Loucy (cell line): Measurements from ENCODE around the gene CST4.
"Not testable (repeated sequence)": the region's sequence is repeated elsewhere in the genome, so short reads cannot be mapped to it uniquely, and the experiment has no call there.

Experiments
- H2AFZ ChIP-seq: fragments of 200-600 bp; sonication (generic); 2 replicates; pipeline ENCODE4 v1.6.0; 2016; ENCODE audit warnings: antibody characterized with exemption, mild to moderate bottlenecking, low read length, moderate library complexity
- H3F3A ChIP-seq: fragments of 200-600 bp; 2 replicates; pipeline ENCODE4 v1.6.0; 2016; ENCODE audit warnings: antibody characterized with exemption, low read depth, mild to moderate bottlenecking
- H3K27me3 ChIP-seq: fragments of 200-600 bp; sonication (generic); 2 replicates; pipeline ENCODE4 v1.6.1; 2014; ENCODE audit warnings: low read length, mild to moderate bottlenecking; ENCODE audit not compliant: insufficient read depth, poor library complexity, severe bottlenecking
- H3K36me3 ChIP-seq: fragments of 200-600 bp; sonication (generic); 2 replicates; pipeline ENCODE4 v1.6.1; 2016; ENCODE audit warnings: low read length; ENCODE audit not compliant: insufficient read depth
- H3K4me1 ChIP-seq: fragments of 200-600 bp; sonication (generic); 2 replicates; pipeline ENCODE4 v1.5.1; 2014; ENCODE audit warnings: low read length, mild to moderate bottlenecking; ENCODE audit not compliant: insufficient read depth, poor library complexity, severe bottlenecking
- H3K4me2 ChIP-seq: fragments of 200-600 bp; sonication (generic); 2 replicates; pipeline ENCODE4 v1.6.0; 2014; ENCODE audit warnings: antibody characterized with exemption, low read length, low read depth, mild to moderate bottlenecking; ENCODE audit not compliant: poor library complexity, severe bottlenecking
- H3K4me3 ChIP-seq: fragments of 200-600 bp; sonication (generic); 2 replicates; pipeline ENCODE4 v1.5.1; 2014; ENCODE audit warnings: low read length, mild to moderate bottlenecking, mixed read lengths; ENCODE audit not compliant: poor library complexity, severe bottlenecking
- H3K79me2 ChIP-seq: fragments of 200-600 bp; sonication (generic); 2 replicates; pipeline ENCODE4 v1.6.1; 2014; ENCODE audit warnings: low read length; ENCODE audit not compliant: insufficient read depth
- H3K9ac ChIP-seq: fragments of 200-600 bp; sonication (generic); 2 replicates; pipeline ENCODE4 v1.6.0; 2014; ENCODE audit warnings: mild to moderate bottlenecking, low read depth, low read length, moderate library complexity; ENCODE audit not compliant: poor library complexity, severe bottlenecking
- H3K9me2 ChIP-seq: fragments of 200-600 bp; sonication (generic); replicated peaks from 2 replicates; pipeline ENCODE4 v1.6.1; 2016; ENCODE audit warnings: low read depth, low read length, mixed read lengths
- H3K9me3 ChIP-seq: fragments of 200-600 bp; sonication (generic); 2 replicates; pipeline ENCODE4 v1.6.1; 2014; ENCODE audit warnings: mild to moderate bottlenecking, antibody characterized with exemption, low read length, low read depth; ENCODE audit not compliant: insufficient read depth
- H4K20me1 ChIP-seq: fragments of 200-600 bp; sonication (generic); 2 replicates; pipeline ENCODE4 v1.6.0; 2014; ENCODE audit warnings: antibody characterized with exemption, low read length, mild to moderate bottlenecking; ENCODE audit not compliant: insufficient read depth, poor library complexity, severe bottlenecking
- CTCF ChIP-seq: fragments of 200-600 bp; sonication (generic); conservative IDR thresholded peaks from 2 replicates; pipeline ENCODE4 v1.5.1; 2014; ENCODE audit warnings: mild to moderate bottlenecking, antibody characterized with exemption, low read length
- EZH2phosphoT487 ChIP-seq: fragments of 200-600 bp; IDR thresholded peaks from 2 replicates; pipeline ENCODE4 v1.6.1; 2018; ENCODE audit warnings: antibody characterized with exemption, mild to moderate bottlenecking, moderate library complexity, borderline replicate concordance

Gene CST4

GRCh38 chr20:23711778-23712177 lies 22.9 kb upstream of the CST4 start:
- not testable (repeated sequence) for H3K9ac ChIP-seq, H3K4me1 ChIP-seq, H3K4me3 ChIP-seq, H3K9me2 ChIP-seq, H3K9me3 ChIP-seq, H3K27me3 ChIP-seq, H4K20me1 ChIP-seq, H3K4me2 ChIP-seq, H2AFZ ChIP-seq, H3K79me2 ChIP-seq, H3K36me3 ChIP-seq, H3F3A ChIP-seq

- no peak overlapping the region for H3K4me3 ChIP-seq
- H3K9ac ChIP-seq: no peak overlapping the region
- H3K27me3 ChIP-seq: no peaks in the 10 kb centered on the region
- H3K79me2 ChIP-seq: no peaks in the 10 kb centered on the region
- no peaks in the 10 kb centered on the region for H3K36me3 ChIP-seq
- H3K9me3 ChIP-seq: no peaks in the 10 kb centered on the region
- H3K9me2 ChIP-seq: no peaks in the 10 kb centered on the region
- no peaks in the 10 kb centered on the region for H3K4me1 ChIP-seq
- no peak overlapping the region for H3K4me2 ChIP-seq
- H2AFZ ChIP-seq: no peak overlapping the region
- H3F3A ChIP-seq: no peaks in the 10 kb centered on the region
- H4K20me1 ChIP-seq: no peaks in the 10 kb centered on the region
- TF ChIP-seq EZH2phosphoT487 (no peak), CTCF (no peak)
Measured at GRCh38 chr20:23710771-23711170, 21.9 kb upstream of the CST4 start.

- H3K27me3 ChIP-seq: no peaks in the 10 kb centered on the region
- H2AFZ ChIP-seq: no peak overlapping the region
- H3K4me3 ChIP-seq: no peak overlapping the region
- H3K4me1 ChIP-seq: no peaks in the 10 kb centered on the region
- no peaks in the 10 kb centered on the region for H3K9me3 ChIP-seq
- H3F3A ChIP-seq: no peaks in the 10 kb centered on the region
- no peak overlapping the region for H3K9ac ChIP-seq
- no peaks in the 10 kb centered on the region for H4K20me1 ChIP-seq
- TF ChIP-seq CTCF (no peak), EZH2phosphoT487 (no peak)
- H3K9me2 ChIP-seq: no peaks in the 10 kb centered on the region
- H3K79me2 ChIP-seq: no peaks in the 10 kb centered on the region
- H3K4me2 ChIP-seq: no peak overlapping the region
- no peaks in the 10 kb centered on the region for H3K36me3 ChIP-seq
Measured at GRCh38 chr20:23705895-23706294, 17.1 kb upstream of the CST4 start.

DNA sequence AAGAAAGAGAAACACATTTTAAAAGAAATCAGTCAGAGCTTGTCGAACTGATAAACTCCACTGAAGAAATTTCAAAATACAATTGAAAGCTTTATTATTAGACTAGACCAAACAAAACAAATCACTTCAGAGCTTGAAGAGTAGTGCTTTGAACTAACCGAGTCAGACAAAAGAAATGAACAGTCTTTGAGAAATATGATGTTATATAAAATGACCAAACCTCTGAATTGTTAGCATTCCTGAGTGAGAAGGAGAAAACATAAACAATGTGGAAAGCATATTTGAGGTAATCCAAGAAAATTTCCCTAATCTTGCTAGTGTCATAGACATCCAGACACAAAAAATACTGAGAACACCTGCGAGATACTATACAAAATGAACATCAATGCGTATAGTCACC lies 13.2 kb upstream of the CST4 start:
- H3K79me2 ChIP-seq: no peaks in the 10 kb centered on the region
- H4K20me1 ChIP-seq: no peaks in the 10 kb centered on the region
- H3K36me3 ChIP-seq: no peaks in the 10 kb centered on the region
- TF ChIP-seq EZH2phosphoT487 (no peak), CTCF (no peak)
- H2AFZ ChIP-seq: no peak overlapping the region
- no peaks in the 10 kb centered on the region for H3K9me2 ChIP-seq
- H3K4me2 ChIP-seq: no peak overlapping the region
- H3F3A ChIP-seq: no peaks in the 10 kb centered on the region
- H3K4me3 ChIP-seq: no peak overlapping the region
- no peak overlapping the region for H3K9ac ChIP-seq
- no peaks in the 10 kb centered on the region for H3K4me1 ChIP-seq
- no peaks in the 10 kb centered on the region for H3K27me3 ChIP-seq
- H3K9me3 ChIP-seq: no peaks in the 10 kb centered on the region
